HepG2 (cell line): Measurements from ENCODE around the gene HABP4. TPM values are rescaled to one million over a fixed set of nuclear protein-coding genes. Genes with fewer than 3 reads are reported as not detected.
A peak's percentile ranks its signal among the peaks of the same experiment; 100 is the strongest.

ENCODE experiments used
- CC2D1A ChIP-seq: sonication (generic); formaldehyde crosslinking; IDR thresholded peaks from 2 replicates; pipeline ENCODE4 v1.8.1; 2023; ENCODE audit warnings: mild to moderate bottlenecking, missing genetic modification reagents
- FOXA1 ChIP-seq, 2 experiments: fragments of 450-650 bp in 1 of 2; sonication (generic) in 1 of 2; formaldehyde crosslinking in 1 of 2; IDR thresholded peaks; 2 replicates each; pipeline versions ENCODE4 v1.4.0 to v1.6.1; 2016 to 2020; ENCODE audit warnings: missing genetic modification reagents in 1 of 2
- FOXP1 ChIP-seq, 2 experiments: fragments of 450-650 bp in 1 of 2; IDR thresholded peaks; 2 replicates each; pipeline ENCODE4 v1.6.1; 2017 to 2018; ENCODE audit warnings: antibody characterized with exemption in 1 of 2
- GATAD1 ChIP-seq: IDR thresholded peaks from 2 replicates; pipeline ENCODE4 v1.6.1; 2016; ENCODE audit warnings: missing genetic modification reagents, missing compliant biosample characterization
- HDAC6 ChIP-seq: fragments of 200-600 bp; sonication (generic); IDR thresholded peaks from 2 replicates; pipeline ENCODE4 v1.7.0; 2017; ENCODE audit warnings: mild to moderate bottlenecking, antibody characterized with exemption, low read length, low read depth
- JUND ChIP-seq: sonication (generic); formaldehyde crosslinking; IDR thresholded peaks from 2 replicates; pipeline ENCODE4 v1.8.0; 2022; ENCODE audit warnings: mild to moderate bottlenecking, missing genetic modification reagents
- LRRFIP1 ChIP-seq: sonication (generic); formaldehyde crosslinking; conservative IDR thresholded peaks from 2 replicates; pipeline ENCODE4 v1.4.0; 2020; ENCODE audit warnings: missing genetic modification reagents
- NFRKB ChIP-seq: fragments of 450-650 bp; IDR thresholded peaks from 2 replicates; pipeline ENCODE4 v1.6.1; 2017
- PPARG ChIP-seq: conservative IDR thresholded peaks from 2 replicates; pipeline ENCODE4 v1.6.1; 2016; ENCODE audit warnings: missing biosample characterization, missing genetic modification reagents
- SP2 ChIP-seq: sonication (generic); formaldehyde crosslinking; IDR thresholded peaks from 2 replicates; pipeline ENCODE4 v1.5.1; 2020; ENCODE audit warnings: mild to moderate bottlenecking, missing genetic modification reagents
- ZBTB20 ChIP-seq: sonication (generic); formaldehyde crosslinking; IDR thresholded peaks from 2 replicates; pipeline ENCODE4 v1.8.1; 2023; ENCODE audit warnings: missing genetic modification reagents, low read depth, mild to moderate bottlenecking, borderline replicate concordance
- ZEB1 ChIP-seq: IDR thresholded peaks from 2 replicates; pipeline ENCODE4 v1.6.1; 2012; ENCODE audit warnings: mild to moderate bottlenecking, low read depth, inconsistent platforms; ENCODE audit not compliant: insufficient replicate concordance
- ZKSCAN5 ChIP-seq: sonication (generic); formaldehyde crosslinking; IDR thresholded peaks from 2 replicates; pipeline ENCODE4 v1.5.1; 2020; ENCODE audit warnings: mild to moderate bottlenecking, missing genetic modification reagents
- ZNF350 ChIP-seq: sonication (generic); formaldehyde crosslinking; IDR thresholded peaks from 2 replicates; pipeline ENCODE4 v1.4.0; 2020; ENCODE audit warnings: mild to moderate bottlenecking, low read depth, missing genetic modification reagents, borderline replicate concordance
- ZNF432 ChIP-seq: sonication (generic); formaldehyde crosslinking; IDR thresholded peaks from 2 replicates; pipeline ENCODE4 v1.5.0; 2020; ENCODE audit warnings: missing genetic modification reagents, mild to moderate bottlenecking, borderline replicate concordance
- ZNF503 ChIP-seq: sonication (generic); formaldehyde crosslinking; IDR thresholded peaks from 2 replicates; pipeline ENCODE4 v1.4.0; 2020; ENCODE audit warnings: missing genetic modification reagents
- ZNF672 ChIP-seq: sonication (generic); formaldehyde crosslinking; IDR thresholded peaks from 2 replicates; pipeline ENCODE4 v1.8.1; 2022; ENCODE audit warnings: missing genetic modification reagents
- ZNF713 ChIP-seq: sonication (generic); formaldehyde crosslinking; IDR thresholded peaks from 2 replicates; pipeline ENCODE4 v1.4.0; 2020; ENCODE audit warnings: mild to moderate bottlenecking, missing genetic modification reagents
- ZNF720 ChIP-seq: sonication (generic); formaldehyde crosslinking; IDR thresholded peaks from 2 replicates; pipeline ENCODE4 v1.4.0; 2020; ENCODE audit warnings: missing genetic modification reagents
- ZNF775 ChIP-seq: sonication (generic); formaldehyde crosslinking; IDR thresholded peaks from 2 replicates; pipeline ENCODE4 v1.4.0; 2020; ENCODE audit warnings: missing genetic modification reagents, mild to moderate bottlenecking, moderate library complexity, borderline replicate concordance
- ZNF784 ChIP-seq: sonication (generic); formaldehyde crosslinking; IDR thresholded peaks from 2 replicates; pipeline ENCODE4 v1.5.1; 2020; ENCODE audit warnings: missing genetic modification reagents, mild to moderate bottlenecking, borderline replicate concordance
- ZNF841 ChIP-seq: sonication (generic); formaldehyde crosslinking; IDR thresholded peaks from 2 replicates; pipeline ENCODE4 v1.8.1; 2023; ENCODE audit warnings: missing genetic modification reagents, borderline replicate concordance
- ZNF891 ChIP-seq: sonication (generic); formaldehyde crosslinking; IDR thresholded peaks from 2 replicates; pipeline ENCODE4 v1.5.0; 2020; ENCODE audit warnings: mild to moderate bottlenecking, missing genetic modification reagents
- ZSCAN20 ChIP-seq: sonication (generic); formaldehyde crosslinking; IDR thresholded peaks from 2 replicates; pipeline ENCODE4 v1.4.0; 2020; ENCODE audit warnings: missing genetic modification reagents, mild to moderate bottlenecking, borderline replicate concordance
- polyA plus RNA-seq, 8 experiments: library from polyadenylated mRNA; depleted of rRNA in 3 of 8; stranded (reverse) in 7 of 8; unstranded in 1 of 8; fragments of >200 nt; fragmentation: Illumina TruSeq in 4 of 8; extraction: Trizol in 4 of 8; gene quantifications; 2 replicates each; pipeline versions ENCODE4 v1.2.1 to v1.2.3, GENCODE V29; 2011 to 2016; ENCODE audit warnings: low read depth in 4 of 8, missing spikeins in 1 of 8, mixed read lengths in 1 of 8; ENCODE audit not compliant: insufficient read depth in 1 of 8
- total RNA-seq, 5 experiments: library from RNA; depleted of rRNA; stranded (reverse); fragments of >200 nt; fragmentation: Illumina TruSeq; extraction: Trizol; gene quantifications; 2 replicates each; pipeline ENCODE4 v1.2.3, GENCODE V29; 2016; ENCODE audit warnings: low read depth in 1 of 5
- TF ChIP-seq, protein P1 (sequence below): sonication (generic); formaldehyde crosslinking; IDR thresholded peaks from 2 replicates; pipeline ENCODE4 v1.8.1; 2023; ENCODE audit warnings: mild to moderate bottlenecking, inconsistent platforms, moderate library complexity, missing genetic modification reagents, borderline replicate concordance

The HABP4 gene
- total and polyA plus RNA-seq, 2 of the 13 experiments (the other 11 are each of a cell fraction or from before 2014, with no cell fraction given), result 14.3 to 26.6 TPM

- TF ChIP-seq ZBTB20 (CRISPR knock-in tag), result peak; percentile 78; the same call in 1 of the 2 replicates
- TF ChIP-seq ZNF720 (CRISPR knock-in tag), result no peak
- TF ChIP-seq ZSCAN20, result no peak
- TF ChIP-seq ZNF432 (CRISPR knock-in tag), result no peak
- no peak for TF ChIP-seq FOXA1 (IDR thresholded peaks at IDR 0.05)
- TF ChIP-seq FOXA1 (CRISPR knock-in tag; IDR thresholded peaks at IDR 0.05), result peak; percentile 24; the same call in 1 of the 2 replicates
- peak; percentile 75 for TF ChIP-seq SP2 (CRISPR knock-in tag)
- 0 out of 2 replicates have a peak, but pooled peaks have one; percentile 32 for TF ChIP-seq PPARG (CRISPR knock-in tag)
- TF ChIP-seq ZNF891 (CRISPR knock-in tag), result peak; percentile 94
- no peak; the same call in 1 of the 2 replicates for TF ChIP-seq ZNF784 (CRISPR knock-in tag)
- TF ChIP-seq HDAC6, result no peak
- no peak for TF ChIP-seq NFRKB
- no peak for TF ChIP-seq JUND (CRISPR knock-in tag)
- no peak for TF ChIP-seq LRRFIP1 (CRISPR knock-in tag)
- TF ChIP-seq, protein P1, sequence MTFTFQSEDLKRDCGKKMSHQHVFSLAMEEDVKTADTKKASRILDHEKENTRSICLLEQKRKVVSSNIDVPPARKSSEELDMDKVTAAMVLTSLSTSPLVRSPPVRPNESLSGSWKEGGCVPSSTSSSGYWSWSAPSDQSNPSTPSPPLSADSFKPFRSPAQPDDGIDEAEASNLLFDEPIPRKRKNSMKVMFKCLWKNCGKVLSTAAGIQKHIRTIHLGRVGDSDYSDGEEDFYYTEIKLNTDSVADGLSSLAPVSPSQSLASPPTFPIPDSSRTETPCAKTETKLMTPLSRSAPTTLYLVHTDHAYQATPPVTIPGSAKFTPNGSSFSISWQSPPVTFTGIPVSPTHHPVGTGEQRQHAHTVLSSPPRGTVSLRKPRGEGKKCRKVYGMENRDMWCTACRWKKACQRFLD (CRISPR knock-in tag), result 0 out of 2 replicates have a peak, but pooled peaks have one; percentile 29
- TF ChIP-seq ZNF350 (CRISPR knock-in tag), result peak; percentile 85
- no peak for TF ChIP-seq ZNF503
- no peak for TF ChIP-seq ZEB1
- TF ChIP-seq FOXP1 (IDR thresholded peaks at IDR 0.05), result no peak
- TF ChIP-seq FOXP1 (CRISPR knock-in tag; IDR thresholded peaks at IDR 0.05), result no peak
- TF ChIP-seq ZNF713 (CRISPR knock-in tag), result no peak
- TF ChIP-seq ZKSCAN5, result no peak
- TF ChIP-seq ZNF672, result no peak; the same call in 1 of the 2 replicates
- peak; percentile 94 for TF ChIP-seq GATAD1 (CRISPR knock-in tag)
- no peak for TF ChIP-seq ZNF841 (CRISPR knock-in tag)
- no peak for TF ChIP-seq CC2D1A
- TF ChIP-seq ZNF775 (CRISPR knock-in tag), result no peak
Measured at GRCh38 chr9:96417051-96417586, 32.9 kb upstream of the HABP4 start (continued).
